GM23248 (cell line): ENCODE data around the gene SV2B. TPM values are rescaled to one million over a fixed set of nuclear protein-coding genes. Genes with fewer than 3 reads are reported as not detected.

Experiments used
- DNase-seq: peaks from one replicate; pipeline ENCODE4 v3.0.0-alpha.2; 2015
- H2AFZ ChIP-seq: fragments of 200-600 bp; sonication (generic); 2 replicates; pipeline ENCODE4 v1.6.1; 2016; ENCODE audit warnings: antibody characterized with exemption
- H3F3A ChIP-seq: fragments of 200-600 bp; sonication (generic); 2 replicates; pipeline ENCODE4 v1.6.1; 2016; ENCODE audit warnings: mild to moderate bottlenecking, antibody characterized with exemption, mixed run types; ENCODE audit not compliant: insufficient read depth
- H3K27ac ChIP-seq: fragments of 200-600 bp; sonication (generic); 2 replicates; pipeline ENCODE4 v1.5.1; 2016; ENCODE audit warnings: mild to moderate bottlenecking
- H3K27me3 ChIP-seq: fragments of 200-600 bp; sonication (generic); replicated peaks from 2 replicates; pipeline ENCODE4 v1.6.1; 2016; ENCODE audit warnings: mild to moderate bottlenecking; ENCODE audit not compliant: insufficient read depth
- H3K36me3 ChIP-seq: fragments of 200-600 bp; sonication (generic); 2 replicates; pipeline ENCODE4 v1.6.1; 2016; ENCODE audit warnings: low read depth, mild to moderate bottlenecking
- H3K4me1 ChIP-seq: fragments of 200-600 bp; sonication (generic); 2 replicates; pipeline ENCODE4 v1.6.1; 2016; ENCODE audit warnings: mild to moderate bottlenecking; ENCODE audit not compliant: insufficient read depth
- H3K4me2 ChIP-seq: fragments of 200-600 bp; sonication (generic); one replicate; pipeline ENCODE4 v1.6.1; 2016; ENCODE audit warnings: mild to moderate bottlenecking; ENCODE audit not compliant: unreplicated experiment
- H3K4me3 ChIP-seq: fragments of 200-600 bp; sonication (generic); 2 replicates; pipeline ENCODE4 v1.5.1; 2016; ENCODE audit warnings: mild to moderate bottlenecking
- H3K79me2 ChIP-seq: fragments of 200-600 bp; sonication (generic); 2 replicates; pipeline ENCODE4 v1.6.1; 2016; ENCODE audit warnings: mild to moderate bottlenecking; ENCODE audit not compliant: insufficient read depth
- H3K9ac ChIP-seq: fragments of 200-600 bp; sonication (generic); 2 replicates; pipeline ENCODE4 v1.6.1; 2016; ENCODE audit warnings: mild to moderate bottlenecking
- H3K9me2 ChIP-seq: fragments of 200-600 bp; sonication (generic); 2 replicates; pipeline ENCODE4 v1.6.1; 2016; ENCODE audit warnings: mixed run types, mild to moderate bottlenecking, moderate library complexity; ENCODE audit not compliant: insufficient read depth
- H3K9me3 ChIP-seq: fragments of 200-600 bp; sonication (generic); one replicate; pipeline ENCODE4 v1.6.1; 2017; ENCODE audit warnings: low read depth
- H4K20me1 ChIP-seq: fragments of 200-600 bp; sonication (generic); 2 replicates; pipeline ENCODE4 v1.6.0; 2016; ENCODE audit not compliant: insufficient read depth
- EZH2 ChIP-seq: fragments of 200-600 bp; sonication (generic); IDR thresholded peaks from 2 replicates; pipeline ENCODE4 v1.6.1; 2018; ENCODE audit warnings: antibody characterized with exemption, mild to moderate bottlenecking; ENCODE audit not compliant: insufficient read depth, poor library complexity, severe bottlenecking
- EZH2phosphoT487 ChIP-seq: fragments of 200-600 bp; sonication (generic); IDR thresholded peaks from 2 replicates; pipeline ENCODE4 v1.6.1; 2018; ENCODE audit warnings: antibody characterized with exemption, moderate library complexity, mild to moderate bottlenecking, low read depth; ENCODE audit not compliant: insufficient read depth
- WGBS, 2 experiments: methylation state at CpG; one replicate each; pipeline ENCODE4 v1.1.6; 2015 to 2017; ENCODE audit warnings: low lambda C conversion rate in 2 of 2, low coverage in 1 of 2; ENCODE audit errors: missing lambda C conversion rate in 2 of 2; 5-methylcytosine and 5-hydroxymethylcytosine counted together
- in situ Hi-C: fragments of 300-500 bp; cut with MboI; formaldehyde crosslinking; loops from 2 replicates; pipeline ENCODE4 v1.15.0; 2020
- polyA plus RNA-seq: library from polyadenylated mRNA; unstranded; fragments of >200 nt; fragmentation: Nextera tagmentation; extraction: Ambion mirVana; gene quantifications from 2 replicates; pipeline ENCODE4 v1.2.1, GENCODE V29; 2016
- total RNA-seq: library from RNA; depleted of rRNA; stranded (reverse); fragments of >200 nt; shearing (Covaris generic); gene quantifications from 2 replicates; pipeline ENCODE4 v1.2.3, GENCODE V29; 2014; rRNA removed

The SV2B gene, protein sequence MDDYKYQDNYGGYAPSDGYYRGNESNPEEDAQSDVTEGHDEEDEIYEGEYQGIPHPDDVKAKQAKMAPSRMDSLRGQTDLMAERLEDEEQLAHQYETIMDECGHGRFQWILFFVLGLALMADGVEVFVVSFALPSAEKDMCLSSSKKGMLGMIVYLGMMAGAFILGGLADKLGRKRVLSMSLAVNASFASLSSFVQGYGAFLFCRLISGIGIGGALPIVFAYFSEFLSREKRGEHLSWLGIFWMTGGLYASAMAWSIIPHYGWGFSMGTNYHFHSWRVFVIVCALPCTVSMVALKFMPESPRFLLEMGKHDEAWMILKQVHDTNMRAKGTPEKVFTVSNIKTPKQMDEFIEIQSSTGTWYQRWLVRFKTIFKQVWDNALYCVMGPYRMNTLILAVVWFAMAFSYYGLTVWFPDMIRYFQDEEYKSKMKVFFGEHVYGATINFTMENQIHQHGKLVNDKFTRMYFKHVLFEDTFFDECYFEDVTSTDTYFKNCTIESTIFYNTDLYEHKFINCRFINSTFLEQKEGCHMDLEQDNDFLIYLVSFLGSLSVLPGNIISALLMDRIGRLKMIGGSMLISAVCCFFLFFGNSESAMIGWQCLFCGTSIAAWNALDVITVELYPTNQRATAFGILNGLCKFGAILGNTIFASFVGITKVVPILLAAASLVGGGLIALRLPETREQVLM
- total RNA-seq (not detected in 2 replicates), polyA plus RNA-seq (not detected in 2 replicates)

DNA sequence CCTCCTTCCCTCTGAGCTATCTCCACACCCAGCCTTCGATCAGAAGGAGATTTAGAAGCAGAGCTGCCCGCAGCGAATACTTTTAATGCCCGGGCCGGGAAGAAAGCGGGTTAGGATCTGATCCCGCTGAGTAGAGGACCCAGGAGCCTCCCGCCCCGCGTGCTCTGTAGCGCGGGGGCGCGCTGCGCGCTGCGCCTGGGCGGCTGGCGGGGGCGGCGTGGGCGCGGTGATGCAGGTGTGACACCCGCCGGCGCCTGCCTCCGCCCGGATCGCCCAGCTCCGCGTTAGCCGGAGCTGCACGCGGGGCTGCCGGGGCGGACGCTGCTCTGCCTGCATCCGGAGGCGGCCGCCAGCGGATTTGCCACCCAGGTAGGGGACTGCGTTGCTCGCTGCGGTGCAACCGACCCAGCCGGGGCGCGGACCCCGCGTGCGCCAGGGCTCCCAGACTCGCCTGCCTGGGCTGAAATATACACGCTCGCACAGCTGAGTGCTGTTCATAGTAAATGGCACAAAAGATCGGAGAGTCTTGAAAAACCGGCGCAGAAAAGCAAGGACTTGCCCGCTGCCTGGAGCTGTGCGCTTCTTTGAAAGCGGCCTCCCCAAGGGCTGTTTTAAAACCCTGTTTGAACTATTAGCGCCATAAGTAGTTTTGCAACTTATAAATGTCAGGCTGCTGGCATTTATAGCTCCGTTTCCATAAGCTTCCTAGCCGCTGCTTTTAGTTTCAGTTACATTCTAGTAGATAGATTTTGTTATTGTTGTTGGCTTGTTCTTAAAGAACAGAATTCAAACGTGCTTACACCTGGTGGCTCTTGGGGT is at the start of gene SV2B:
Gene SV2B, plus strand, starts transcription at position 263 of the 819 bp plus-strand sequence. CDS start 126,007 bp downstream, outside the sequence.
- Histone ChIP-seq H2AFZ (peak within 1 kb of the TSS; percentile 70), H3K9me2 (no peaks in the 10 kb centered on the region), H3K4me1 (no peaks in the 10 kb centered on the region; the same call in 1 of the 2 replicates), H3K36me3 (no peaks in the 10 kb centered on the region), H3K9me3 (no peaks in the 10 kb centered on the region), H3F3A (no peaks in the 10 kb centered on the region), H3K4me2 (peak within 1 kb of the TSS; percentile 82), H3K9ac (no peak within 1 kb of the TSS), H3K27me3 (peaks cover 57% of the 10 kb centered on the region), H3K4me3 (peak within 1 kb of the TSS; percentile 71), H3K79me2 (no peaks in the 10 kb centered on the region), H4K20me1 (no peaks in the 10 kb centered on the region), H3K27ac (no peak within 1 kb of the TSS)
- DNase-seq, result peak; percentile 43
- WGBS, 2 experiments, result 1 to 3% methylated on average over 56 to 64 of the region's 64 CpGs
- in situ Hi-C loops, result no loop called here
- TF ChIP-seq EZH2phosphoT487 (no peak), EZH2 (peak; percentile 56)

DNA sequence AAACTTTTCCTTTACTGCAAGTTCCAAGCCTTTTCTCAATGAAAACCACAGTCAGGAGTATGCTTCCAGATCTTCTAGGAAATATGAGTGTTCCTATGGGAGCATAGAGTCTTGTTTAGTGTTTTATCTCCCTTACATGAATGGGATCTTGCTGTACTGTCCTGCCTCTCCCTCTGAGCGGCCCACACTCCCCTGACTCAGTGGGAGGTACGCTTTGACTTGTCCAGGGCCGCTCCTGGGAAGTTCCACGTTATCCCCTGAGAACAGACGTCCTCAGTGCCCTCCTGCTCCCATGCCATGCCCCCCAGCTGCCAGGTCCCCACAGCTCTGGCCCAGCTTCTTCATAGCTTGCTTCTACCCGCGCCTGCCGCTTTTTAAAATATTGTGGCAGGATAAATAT is 48.8 kb upstream of the SV2B start:
- Histone ChIP-seq H3K4me1 (no peaks in the 10 kb centered on the region), H3K4me3 (no peak overlapping the region), H3K9ac (no peak overlapping the region), H4K20me1 (no peaks in the 10 kb centered on the region), H2AFZ (no peak overlapping the region), H3K9me3 (no peaks in the 10 kb centered on the region), H3K79me2 (no peaks in the 10 kb centered on the region), H3K27ac (no peak overlapping the region), H3F3A (peaks cover 7% of the 10 kb centered on the region; the same call in 1 of the 2 replicates), H3K9me2 (no peaks in the 10 kb centered on the region), H3K27me3 (peaks cover 21% of the 10 kb centered on the region; the same call in 1 of the 2 replicates), H3K4me2 (no peak overlapping the region), H3K36me3 (no peaks in the 10 kb centered on the region)
- DNase-seq, result no peak
- WGBS, 2 experiments, result 52 to 57% methylated on average over 7 of the region's 8 CpGs
- in situ Hi-C loops, result loop anchor here (25.0 kb wide), 1 partner anchor 186 kb away; no protein-coding TSS in a partner anchor
- TF ChIP-seq EZH2 (no peak), EZH2phosphoT487 (no peak)

DNA sequence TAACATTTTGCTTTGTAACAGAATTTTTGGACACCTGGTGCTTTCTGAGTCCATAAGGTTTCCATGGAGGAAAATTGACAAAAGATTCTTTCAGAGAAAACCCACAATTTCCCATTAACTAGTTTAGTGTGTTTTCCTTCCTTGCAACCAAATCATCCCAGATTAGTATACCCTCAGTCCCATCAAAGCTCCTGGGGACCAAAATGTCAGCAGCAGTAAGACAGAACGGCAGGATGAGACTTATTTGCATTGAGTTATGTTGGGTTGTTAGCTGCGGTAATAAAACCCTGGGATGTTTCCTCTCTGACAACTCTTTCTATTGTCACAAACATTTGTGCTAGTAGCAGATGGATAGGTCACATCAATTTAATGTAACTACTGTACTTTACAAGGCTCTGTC is 45.2 kb upstream of the SV2B start:
- no peaks in the 10 kb centered on the region for H3K79me2 ChIP-seq
- no peaks in the 10 kb centered on the region for H3K9me3 ChIP-seq
- H3K36me3 ChIP-seq, result no peaks in the 10 kb centered on the region
- H3K27ac ChIP-seq, result no peak overlapping the region
- no peak overlapping the region for H3K4me3 ChIP-seq
- WGBS, 2 experiments, result 18 to 22% methylated on average over 2 of the region's 2 CpGs
- DNase-seq, result no peak
- peaks cover 7% of the 10 kb centered on the region; the same call in 1 of the 2 replicates for H3F3A ChIP-seq
- no peak for TF ChIP-seq EZH2
- TF ChIP-seq EZH2phosphoT487, result no peak
- no peak overlapping the region for H2AFZ ChIP-seq
- no peaks in the 10 kb centered on the region for H4K20me1 ChIP-seq
- H3K4me2 ChIP-seq, result no peak overlapping the region
- in situ Hi-C loops, result loop anchor here (25.0 kb wide), 1 partner anchor 182 kb away; no protein-coding TSS in a partner anchor
- H3K9me2 ChIP-seq, result no peaks in the 10 kb centered on the region
- peaks cover 43% of the 10 kb centered on the region for H3K27me3 ChIP-seq
- no peaks in the 10 kb centered on the region for H3K4me1 ChIP-seq
- H3K9ac ChIP-seq, result no peak overlapping the region
